SK-N-SH (cell line): ENCODE data around the gene ATF6. TPM values are rescaled to one million over a fixed set of nuclear protein-coding genes. Genes with fewer than 3 reads are reported as not detected.

Experiments used
- CTCF ChIA-PET: fragments of 300-600, 350-600 bp; formaldehyde crosslinking; extraction: SDS; loops from one replicate; lab custom pipeline; 2021; lab: Yijun Ruan, JAX
- POLR2A ChIA-PET: fragments of 350-600 bp; sonication (Branson Sonifier 250); formaldehyde crosslinking; extraction: SDS; loops from one replicate; lab custom pipeline; 2020; ENCODE audit warnings: antibody characterized with exemption, inconsistent platforms; lab: Yijun Ruan, JAX
- DNase-seq: peaks from one replicate; pipeline ENCODE4 v3.0.0; 2012
- H2AFZ ChIP-seq: fragments of 200-600 bp; sonication (generic); 2 replicates; pipeline ENCODE4 v1.8.1; 2016; ENCODE audit warnings: antibody characterized with exemption, mild to moderate bottlenecking, low read depth
- H3F3A ChIP-seq: fragments of 200-600 bp; sonication (generic); replicated peaks from 2 replicates; pipeline ENCODE3; 2016; ENCODE audit warnings: antibody characterized with exemption, mild to moderate bottlenecking; ENCODE audit not compliant: insufficient read depth
- H3K27ac ChIP-seq, 2 experiments: fragments of 200-500 bp in 1 of 2; fragments of 200-600 bp in 1 of 2; sonication (Bioruptor generic) in 1 of 2; sonication (generic), shearing (Covaris generic) in 1 of 2; 2 replicates each; pipeline versions ENCODE4 v1.5.1 to v1.6.1; 2014 to 2016; ENCODE audit warnings: low read depth in 2 of 2, inconsistent platforms in 1 of 2, low read length in 1 of 2, mild to moderate bottlenecking in 1 of 2, mixed read lengths in 1 of 2
- H3K27me3 ChIP-seq: fragments of 200-600 bp; sonication (generic), shearing (Covaris generic); 2 replicates; pipeline ENCODE4 v1.6.1; 2016; ENCODE audit warnings: mixed run types; ENCODE audit not compliant: insufficient read depth
- H3K36me3 ChIP-seq, 2 experiments: fragments of 200-500 bp in 1 of 2; fragments of 200-600 bp in 1 of 2; sonication (Bioruptor generic) in 1 of 2; sonication (generic) in 1 of 2; replicated peaks in 1 of 2; 2 replicates each; pipeline versions ENCODE3 to v1.5.1; 2014 to 2016; ENCODE audit warnings: low read length in 1 of 2, mild to moderate bottlenecking in 1 of 2; ENCODE audit not compliant: insufficient read depth in 2 of 2, control insufficient read depth in 1 of 2
- H3K4me1 ChIP-seq, 2 experiments: fragments of 200-500 bp in 1 of 2; fragments of 200-600 bp in 1 of 2; sonication (Bioruptor generic) in 1 of 2; sonication (generic), shearing (Covaris generic) in 1 of 2; 2 replicates each; pipeline versions ENCODE4 v1.5.1 to v1.6.1; 2014 to 2016; ENCODE audit warnings: low read depth in 1 of 2, low read length in 1 of 2, mixed run types in 1 of 2; ENCODE audit not compliant: insufficient read depth in 2 of 2, control insufficient read depth in 1 of 2
- H3K4me2 ChIP-seq: fragments of 200-600 bp; sonication (generic), shearing (Covaris generic); 2 replicates; pipeline ENCODE4 v1.6.1; 2017; ENCODE audit warnings: mixed run types
- H3K4me3 ChIP-seq, 2 experiments: fragments of 200-500 bp in 1 of 2; fragments of 200-600 bp in 1 of 2; sonication (Bioruptor generic) in 1 of 2; sonication (generic), shearing (Covaris generic) in 1 of 2; 2 replicates each; pipeline versions ENCODE4 v1.5.1 to v1.8.1; 2014 to 2016; ENCODE audit warnings: low read depth in 2 of 2, inconsistent platforms in 1 of 2, low read length in 1 of 2, mild to moderate bottlenecking in 1 of 2, mixed read lengths in 1 of 2, moderate library complexity in 1 of 2
- H3K79me2 ChIP-seq: fragments of 200-600 bp; sonication (generic); 2 replicates; pipeline ENCODE4 v1.8.1; 2017; ENCODE audit warnings: mild to moderate bottlenecking; ENCODE audit not compliant: insufficient read depth
- H3K9ac ChIP-seq: fragments of 200-600 bp; sonication (generic); 2 replicates; pipeline ENCODE4 v1.6.1; 2017; ENCODE audit warnings: mixed run types
- H3K9me2 ChIP-seq: fragments of 200-600 bp; sonication (generic); 2 replicates; pipeline ENCODE4 v1.6.1; 2017; ENCODE audit warnings: mixed run types
- H3K9me3 ChIP-seq: fragments of 200-600 bp; sonication (generic); 2 replicates; pipeline ENCODE4 v1.6.1; 2017; ENCODE audit warnings: mixed run types, mild to moderate bottlenecking, moderate library complexity
- H4K20me1 ChIP-seq: fragments of 200-600 bp; sonication (generic); 2 replicates; pipeline ENCODE4 v1.6.1; 2017; ENCODE audit warnings: mild to moderate bottlenecking, mixed run types; ENCODE audit not compliant: insufficient read depth
- ELF1 ChIP-seq: IDR thresholded peaks from 2 replicates; pipeline ENCODE4 v1.4.0; 2012
- EP300 ChIP-seq, 2 experiments: IDR thresholded peaks; 2 replicates each; pipeline versions ENCODE4 v1.4.0 to v1.6.1; 2012; ENCODE audit warnings: borderline replicate concordance in 1 of 2, low read depth in 1 of 2, low read length in 1 of 2
- EZH2phosphoT487 ChIP-seq: fragments of 200-600 bp; sonication (generic); IDR thresholded peaks from 2 replicates; pipeline ENCODE4 v1.6.1; 2017; ENCODE audit warnings: low read depth, mixed run types, mild to moderate bottlenecking, antibody characterized with exemption, moderate library complexity, borderline replicate concordance
- FOSL2 ChIP-seq: IDR thresholded peaks from 2 replicates; pipeline ENCODE4 v1.4.0; 2012; ENCODE audit warnings: low read depth, mild to moderate bottlenecking, moderate library complexity, borderline replicate concordance
- FOXJ3 ChIP-seq: sonication (generic); formaldehyde crosslinking; IDR thresholded peaks from 2 replicates; pipeline ENCODE4 v1.5.1; 2020; ENCODE audit warnings: mild to moderate bottlenecking, missing genetic modification reagents
- FOXM1 ChIP-seq: IDR thresholded peaks from 2 replicates; pipeline ENCODE4 v1.4.0; 2012; ENCODE audit warnings: low read depth, mild to moderate bottlenecking
- GATA2 ChIP-seq: sonication (generic); formaldehyde crosslinking; IDR thresholded peaks from 2 replicates; pipeline ENCODE4 v1.5.0; 2020; ENCODE audit warnings: mild to moderate bottlenecking, missing genetic modification reagents
- JUND ChIP-seq: IDR thresholded peaks from 2 replicates; pipeline ENCODE4 v1.4.0; 2012
- MAX ChIP-seq: IDR thresholded peaks from 2 replicates; pipeline ENCODE4 v1.4.0; 2012; ENCODE audit warnings: low read depth
- MEF2A ChIP-seq: IDR thresholded peaks from 2 replicates; pipeline ENCODE4 v1.4.0; 2012; ENCODE audit warnings: low read depth, borderline replicate concordance
- NRF1 ChIP-seq: IDR thresholded peaks from 2 replicates; pipeline ENCODE4 v1.6.1; 2012; ENCODE audit warnings: low read depth, mild to moderate bottlenecking, low read length
- POLR2AphosphoS5 ChIP-seq: IDR thresholded peaks from 2 replicates; pipeline ENCODE4 v1.6.1; 2012; ENCODE audit warnings: low read depth, low read length
- RCOR1 ChIP-seq: fragments of 150-350 bp; IDR thresholded peaks from 2 replicates; pipeline ENCODE4 v1.6.1; 2017; ENCODE audit warnings: antibody characterized with exemption, low read length
- REST ChIP-seq: IDR thresholded peaks from 2 replicates; pipeline ENCODE4 v1.6.1; 2012; ENCODE audit warnings: mild to moderate bottlenecking, low read depth, low read length, moderate library complexity
- RXRA ChIP-seq: IDR thresholded peaks from 2 replicates; pipeline ENCODE4 v1.4.0; 2012; ENCODE audit warnings: low read depth, mild to moderate bottlenecking, borderline replicate concordance
- SIN3A ChIP-seq: IDR thresholded peaks from 2 replicates; pipeline ENCODE4 v1.6.1; 2012; ENCODE audit warnings: low read depth, mild to moderate bottlenecking, low read length, moderate library complexity, borderline replicate concordance
- SMC3 ChIP-seq: IDR thresholded peaks from 2 replicates; pipeline ENCODE4 v1.6.1; 2012; ENCODE audit warnings: low read depth, low read length, improper control_type of control experiment
- TAF1 ChIP-seq: IDR thresholded peaks from 2 replicates; pipeline ENCODE4 v1.6.1; 2012; ENCODE audit warnings: low read depth, mild to moderate bottlenecking, low read length, moderate library complexity, borderline replicate concordance
- TCF12 ChIP-seq: IDR thresholded peaks from 2 replicates; pipeline ENCODE4 v1.4.0; 2012
- YY1 ChIP-seq: IDR thresholded peaks from 2 replicates; pipeline ENCODE4 v1.4.0; 2012; ENCODE audit warnings: low read depth, mild to moderate bottlenecking
- WGBS: methylation state at CpG from one replicate; pipeline ENCODE4 v1.1.6; 2017; ENCODE audit warnings: low lambda C conversion rate; 5-methylcytosine and 5-hydroxymethylcytosine counted together
- polyA plus RNA-seq, 3 experiments: library from polyadenylated mRNA; depleted of rRNA; stranded (reverse); fragments of >200 nt; gene quantifications; 2 replicates each; pipeline ENCODE4 v1.2.3, GENCODE V29; 2012
- TF ChIP-seq, protein P1 (sequence below): IDR thresholded peaks from 2 replicates; pipeline ENCODE4; 2012
- TF ChIP-seq, protein P2 (sequence below): IDR thresholded peaks from 2 replicates; pipeline ENCODE4 v1.4.0; 2012; ENCODE audit warnings: low read depth, borderline replicate concordance
- TF ChIP-seq, protein P3 (sequence below): IDR thresholded peaks from 2 replicates; pipeline ENCODE4 v1.4.0; 2012; ENCODE audit warnings: low read depth, borderline replicate concordance
- TF ChIP-seq, protein P4 (sequence below): fragments of 150-350 bp; IDR thresholded peaks from 2 replicates; pipeline ENCODE4 v1.6.1; 2016; ENCODE audit warnings: mild to moderate bottlenecking, low read depth, low read length

The ATF6 gene
- polyA plus RNA-seq, 1 of the 3 experiments (the other 2 are of a cell fraction) = 8.8 TPM

DNA sequence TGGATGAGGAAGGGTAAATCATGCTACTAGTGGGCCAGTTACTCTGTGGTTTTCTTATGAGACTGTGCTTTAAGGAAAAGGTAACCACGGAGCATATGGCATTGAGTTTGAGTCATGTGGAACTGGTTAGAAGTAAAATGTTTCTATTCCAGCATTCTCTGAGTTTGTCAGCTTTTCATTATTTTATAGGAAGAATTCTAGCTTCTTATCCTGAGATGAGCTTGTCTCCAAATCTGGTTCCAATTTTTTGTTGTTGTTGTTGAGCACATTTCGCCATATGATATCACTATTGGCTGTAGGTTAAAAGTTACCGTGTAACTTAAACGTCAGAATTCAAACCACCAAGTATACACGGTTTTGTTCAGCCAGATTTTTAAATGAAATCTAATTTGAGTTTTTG lies 69.9 kb downstream of the ATF6 start:
- Histone ChIP-seq H3K27ac (peak overlapping the region; percentile 13 to 72; a peak in 3 of 4 replicates), H3K79me2 (no peaks in the 10 kb centered on the region), H3F3A (no peaks in the 10 kb centered on the region), H3K9me2 (no peaks in the 10 kb centered on the region), H3K4me2 (no peak overlapping the region), H3K36me3 (peaks cover 0 to 6% of the 10 kb centered on the region in 2 experiments), H3K9ac (no peak overlapping the region), H3K4me1 (peaks cover 0 to 7% of the 10 kb centered on the region in 2 experiments; a peak in 3 of 4 replicates), H4K20me1 (no peaks in the 10 kb centered on the region), H2AFZ (no peak overlapping the region), H3K4me3 (no peak overlapping the region), H3K27me3 (no peaks in the 10 kb centered on the region), H3K9me3 (no peaks in the 10 kb centered on the region)
- no peak for DNase-seq
- 37% methylated on average over 5 of the region's 5 CpGs for WGBS
- CTCF ChIA-PET = interaction anchor here (0.6 kb wide), 1 partner anchor 108 kb away, joined by 3 read pairs; no protein-coding TSS in a partner anchor
- POLR2A ChIA-PET = no interaction called here
- TF ChIP-seq FOSL2 (peak; percentile 19; the same call in 1 of the 2 replicates), GATA2 (CRISPR knock-in tag) (no peak), JUND (no peak), TAF1 (no peak), SMC3 (no peak), RCOR1 (no peak), YY1 (no peak), RXRA (no peak), MEF2A (no peak), SIN3A (0 out of 2 replicates have a peak, but pooled peaks have one; percentile 22), REST (no peak), FOXJ3 (CRISPR knock-in tag) (no peak), EP300 (IDR thresholded peaks at IDR 0.05; ENCODE audit: borderline replicate concordance in 1 of 2, low read depth in 1 of 2, low read length in 1 of 2) (no peak), ELF1 (no peak), NRF1 (no peak), MAX (0 out of 2 replicates have a peak, but pooled peaks have one; percentile 24), POLR2AphosphoS5 (0 out of 2 replicates have a peak, but pooled peaks have one; percentile 23), FOXM1 (no peak), TCF12 (peak; percentile 84), EZH2phosphoT487 (no peak)
- TF ChIP-seq, protein P1, sequence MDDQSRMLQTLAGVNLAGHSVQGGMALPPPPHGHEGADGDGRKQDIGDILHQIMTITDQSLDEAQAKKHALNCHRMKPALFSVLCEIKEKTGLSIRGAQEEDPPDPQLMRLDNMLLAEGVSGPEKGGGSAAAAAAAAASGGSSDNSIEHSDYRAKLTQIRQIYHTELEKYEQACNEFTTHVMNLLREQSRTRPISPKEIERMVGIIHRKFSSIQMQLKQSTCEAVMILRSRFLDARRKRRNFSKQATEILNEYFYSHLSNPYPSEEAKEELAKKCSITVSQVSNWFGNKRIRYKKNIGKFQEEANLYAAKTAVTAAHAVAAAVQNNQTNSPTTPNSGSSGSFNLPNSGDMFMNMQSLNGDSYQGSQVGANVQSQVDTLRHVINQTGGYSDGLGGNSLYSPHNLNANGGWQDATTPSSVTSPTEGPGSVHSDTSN = no peak
- TF ChIP-seq, protein P2, sequence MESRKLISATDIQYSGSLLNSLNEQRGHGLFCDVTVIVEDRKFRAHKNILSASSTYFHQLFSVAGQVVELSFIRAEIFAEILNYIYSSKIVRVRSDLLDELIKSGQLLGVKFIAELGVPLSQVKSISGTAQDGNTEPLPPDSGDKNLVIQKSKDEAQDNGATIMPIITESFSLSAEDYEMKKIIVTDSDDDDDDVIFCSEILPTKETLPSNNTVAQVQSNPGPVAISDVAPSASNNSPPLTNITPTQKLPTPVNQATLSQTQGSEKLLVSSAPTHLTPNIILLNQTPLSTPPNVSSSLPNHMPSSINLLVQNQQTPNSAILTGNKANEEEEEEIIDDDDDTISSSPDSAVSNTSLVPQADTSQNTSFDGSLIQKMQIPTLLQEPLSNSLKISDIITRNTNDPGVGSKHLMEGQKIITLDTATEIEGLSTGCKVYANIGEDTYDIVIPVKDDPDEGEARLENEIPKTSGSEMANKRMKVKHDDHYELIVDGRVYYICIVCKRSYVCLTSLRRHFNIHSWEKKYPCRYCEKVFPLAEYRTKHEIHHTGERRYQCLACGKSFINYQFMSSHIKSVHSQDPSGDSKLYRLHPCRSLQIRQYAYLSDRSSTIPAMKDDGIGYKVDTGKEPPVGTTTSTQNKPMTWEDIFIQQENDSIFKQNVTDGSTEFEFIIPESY = no peak; the same call in 1 of the 2 replicates
- TF ChIP-seq, protein P3, sequence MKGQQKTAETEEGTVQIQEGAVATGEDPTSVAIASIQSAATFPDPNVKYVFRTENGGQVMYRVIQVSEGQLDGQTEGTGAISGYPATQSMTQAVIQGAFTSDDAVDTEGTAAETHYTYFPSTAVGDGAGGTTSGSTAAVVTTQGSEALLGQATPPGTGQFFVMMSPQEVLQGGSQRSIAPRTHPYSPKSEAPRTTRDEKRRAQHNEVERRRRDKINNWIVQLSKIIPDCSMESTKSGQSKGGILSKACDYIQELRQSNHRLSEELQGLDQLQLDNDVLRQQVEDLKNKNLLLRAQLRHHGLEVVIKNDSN = no peak
- TF ChIP-seq, protein P4, sequence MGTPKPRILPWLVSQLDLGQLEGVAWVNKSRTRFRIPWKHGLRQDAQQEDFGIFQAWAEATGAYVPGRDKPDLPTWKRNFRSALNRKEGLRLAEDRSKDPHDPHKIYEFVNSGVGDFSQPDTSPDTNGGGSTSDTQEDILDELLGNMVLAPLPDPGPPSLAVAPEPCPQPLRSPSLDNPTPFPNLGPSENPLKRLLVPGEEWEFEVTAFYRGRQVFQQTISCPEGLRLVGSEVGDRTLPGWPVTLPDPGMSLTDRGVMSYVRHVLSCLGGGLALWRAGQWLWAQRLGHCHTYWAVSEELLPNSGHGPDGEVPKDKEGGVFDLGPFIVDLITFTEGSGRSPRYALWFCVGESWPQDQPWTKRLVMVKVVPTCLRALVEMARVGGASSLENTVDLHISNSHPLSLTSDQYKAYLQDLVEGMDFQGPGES = no peak
